Fibroblast of pulmonary artery (primary cell): ENCODE measurements around the gene GATA3.
"Not testable (repeated sequence)": the region's sequence is repeated elsewhere in the genome, so short reads cannot be mapped to it uniquely, and the experiment has no call there.

Experiments
- DNase-seq: peaks from one replicate; pipeline ENCODE4 v3.0.0-alpha.2; 2010; ENCODE audit warnings: low read depth
- H3K4me3 ChIP-seq: replicated peaks from 2 replicates; pipeline ENCODE4 v1.5.1; 2011; ENCODE audit warnings: low read depth, mild to moderate bottlenecking, control low read depth, low read length, moderate library complexity
- TF ChIP-seq, protein P1 (sequence below): IDR thresholded peaks from 2 replicates; pipeline ENCODE4 v1.5.1; 2011; ENCODE audit warnings: mild to moderate bottlenecking, control low read depth, low read length, inconsistent platforms; ENCODE audit errors: missing control alignments

The GATA3 gene

DNA sequence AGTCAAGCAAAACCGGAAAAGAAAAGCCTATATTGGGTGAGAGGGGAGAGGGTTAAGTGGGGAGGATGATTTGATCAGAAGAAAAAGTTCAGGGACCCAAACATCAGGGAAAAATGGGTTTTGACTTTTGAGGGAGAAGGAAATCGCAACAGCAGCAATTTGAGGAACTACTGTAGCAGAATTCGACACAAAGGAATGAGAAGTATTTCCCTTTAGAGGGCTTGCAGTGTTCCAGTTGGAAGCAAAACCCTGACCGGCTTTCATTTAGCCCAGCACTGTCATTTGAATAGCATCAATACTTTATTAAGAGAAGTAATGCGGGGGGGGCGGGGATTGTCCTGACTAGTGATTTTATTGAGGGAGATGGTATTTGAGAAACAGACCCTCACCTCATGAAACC lies 37.2 kb upstream of the GATA3 start:
- H3K4me3 ChIP-seq: no peak overlapping the region
- TF ChIP-seq, protein P1, sequence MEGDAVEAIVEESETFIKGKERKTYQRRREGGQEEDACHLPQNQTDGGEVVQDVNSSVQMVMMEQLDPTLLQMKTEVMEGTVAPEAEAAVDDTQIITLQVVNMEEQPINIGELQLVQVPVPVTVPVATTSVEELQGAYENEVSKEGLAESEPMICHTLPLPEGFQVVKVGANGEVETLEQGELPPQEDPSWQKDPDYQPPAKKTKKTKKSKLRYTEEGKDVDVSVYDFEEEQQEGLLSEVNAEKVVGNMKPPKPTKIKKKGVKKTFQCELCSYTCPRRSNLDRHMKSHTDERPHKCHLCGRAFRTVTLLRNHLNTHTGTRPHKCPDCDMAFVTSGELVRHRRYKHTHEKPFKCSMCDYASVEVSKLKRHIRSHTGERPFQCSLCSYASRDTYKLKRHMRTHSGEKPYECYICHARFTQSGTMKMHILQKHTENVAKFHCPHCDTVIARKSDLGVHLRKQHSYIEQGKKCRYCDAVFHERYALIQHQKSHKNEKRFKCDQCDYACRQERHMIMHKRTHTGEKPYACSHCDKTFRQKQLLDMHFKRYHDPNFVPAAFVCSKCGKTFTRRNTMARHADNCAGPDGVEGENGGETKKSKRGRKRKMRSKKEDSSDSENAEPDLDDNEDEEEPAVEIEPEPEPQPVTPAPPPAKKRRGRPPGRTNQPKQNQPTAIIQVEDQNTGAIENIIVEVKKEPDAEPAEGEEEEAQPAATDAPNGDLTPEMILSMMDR: no peak
- peak; percentile 40 for DNase-seq

DNA sequence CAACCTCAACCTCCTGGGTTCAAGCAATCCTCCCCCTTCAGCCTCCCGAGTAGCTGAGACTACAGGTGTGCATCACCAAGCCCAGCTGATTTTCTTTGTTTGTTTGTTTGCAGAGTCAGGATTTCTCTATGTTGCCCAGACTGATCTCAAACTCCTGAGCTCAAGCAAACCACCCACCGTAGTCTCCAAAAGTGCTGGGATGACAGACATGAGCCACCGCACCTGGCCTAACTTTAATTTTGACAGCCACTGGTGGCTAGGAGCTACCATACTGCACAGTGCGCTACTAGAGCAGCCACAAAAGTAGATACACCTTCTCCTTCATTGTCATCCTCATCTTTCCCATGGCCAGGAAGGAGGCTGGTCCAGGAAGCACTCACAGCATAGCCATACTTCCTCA lies 31.2 kb upstream of the GATA3 start:
- no peak overlapping the region for H3K4me3 ChIP-seq
- DNase-seq: no peak
- TF ChIP-seq, protein P1: no peak

DNA sequence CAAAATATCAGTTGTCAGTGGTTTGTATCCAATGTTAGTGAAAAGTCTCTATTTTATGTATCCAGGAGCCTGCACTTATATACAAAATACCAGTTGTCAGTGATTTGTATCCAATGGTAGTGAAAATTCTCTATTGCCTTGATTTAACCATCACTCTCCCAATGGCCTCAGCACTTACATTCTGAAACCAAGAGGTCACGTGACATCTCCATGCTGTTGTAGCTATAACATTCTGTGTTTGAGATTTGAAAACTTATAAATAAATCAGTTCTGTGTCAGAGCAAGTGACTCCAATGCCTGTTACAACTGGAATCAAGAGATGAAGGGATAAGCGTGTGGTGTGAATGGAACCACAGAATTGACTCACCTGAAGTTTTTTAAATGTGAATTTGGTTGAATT lies 30.6 kb upstream of the GATA3 start:
- DNase-seq: no peak
- no peak overlapping the region for H3K4me3 ChIP-seq
- TF ChIP-seq, protein P1: no peak

DNA sequence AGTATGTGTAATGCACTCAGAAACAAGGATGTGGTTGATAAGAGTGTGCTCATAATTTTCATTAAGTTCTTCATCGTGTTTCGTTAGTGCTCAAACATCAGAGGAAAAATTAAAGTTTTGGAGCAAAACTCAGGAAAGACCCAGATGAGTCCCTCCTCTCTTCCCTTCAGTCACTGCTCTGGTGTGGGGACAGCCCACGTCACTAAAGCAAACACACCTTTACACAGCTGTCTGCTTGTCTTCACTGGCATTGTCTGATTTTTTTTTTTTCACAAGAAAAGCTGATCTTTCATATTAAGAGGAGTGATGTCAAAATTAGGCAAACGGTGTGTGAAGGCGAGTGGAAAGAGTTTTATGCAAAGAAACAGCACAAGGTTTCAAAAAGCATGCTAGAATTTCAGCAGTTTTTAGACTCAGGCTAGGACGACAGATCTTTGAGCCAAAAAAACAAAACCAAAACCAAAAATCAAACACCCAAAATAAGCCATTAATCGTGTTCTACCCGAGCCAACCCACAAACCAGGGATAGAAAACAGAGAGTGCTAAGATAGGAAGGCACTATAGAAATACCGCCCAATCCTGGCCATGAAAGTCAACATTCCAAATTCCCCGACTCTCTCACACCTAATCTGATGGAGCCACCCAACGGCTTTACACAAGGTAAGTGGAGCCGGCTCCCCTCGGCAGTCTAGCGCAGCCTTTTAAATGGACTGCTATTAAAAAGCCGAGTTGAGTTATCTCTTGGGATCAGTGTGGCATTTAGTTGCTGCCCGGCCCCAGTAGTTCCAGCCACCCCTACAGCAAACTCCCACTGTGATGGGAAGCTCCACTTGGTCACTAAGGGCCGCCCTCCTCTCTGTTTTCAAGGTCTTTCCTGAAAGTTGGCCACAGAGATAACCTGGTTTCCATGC lies 27.9 kb upstream of the GATA3 start:
- TF ChIP-seq, protein P1: no peak
- no peak for DNase-seq
- H3K4me3 ChIP-seq: no peak overlapping the region

DNA sequence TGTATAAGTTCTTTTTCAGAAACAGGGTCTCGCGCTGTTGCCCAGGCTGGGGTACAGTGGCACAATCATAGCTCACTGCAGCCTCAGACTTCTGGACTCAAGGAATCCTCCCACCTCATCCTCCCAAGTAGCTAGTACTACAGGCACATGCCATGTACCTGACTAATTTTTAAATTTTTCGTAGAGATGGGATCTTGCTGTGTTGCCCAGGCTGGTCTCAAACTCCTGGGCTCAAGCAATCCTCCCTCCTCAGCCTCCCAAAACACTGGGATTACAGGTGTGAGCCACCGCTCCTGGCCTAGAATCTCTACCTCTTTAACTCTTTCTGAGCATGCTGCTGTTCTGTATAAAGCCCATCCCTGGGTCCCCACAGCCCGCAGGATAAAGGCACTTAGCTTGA lies 23.3 kb upstream of the GATA3 start:
- H3K4me3 ChIP-seq, DNase-seq: not testable (repeated sequence)

DNA sequence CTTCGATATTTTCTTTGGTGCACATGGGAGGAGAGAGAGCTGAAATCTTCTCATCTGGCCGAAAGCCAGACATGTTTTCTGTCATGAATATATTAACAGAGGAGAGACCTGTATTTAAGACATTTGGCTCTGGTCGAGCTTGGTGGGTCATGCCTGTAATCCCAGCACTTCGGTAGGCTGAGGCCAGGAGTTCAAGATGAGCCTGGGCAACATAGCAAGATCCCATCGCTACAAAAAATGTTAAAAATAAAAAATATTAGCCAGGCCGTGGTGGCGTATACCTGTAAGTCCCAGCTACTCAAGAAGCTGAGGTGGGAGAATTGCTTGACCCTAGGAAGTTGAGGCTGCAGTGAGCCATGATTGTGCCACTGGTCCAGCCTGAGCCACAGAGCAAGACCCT lies 21.9 kb upstream of the GATA3 start:
- TF ChIP-seq, protein P1: no peak
- H3K4me3 ChIP-seq: no peak overlapping the region
- DNase-seq: no peak

DNA sequence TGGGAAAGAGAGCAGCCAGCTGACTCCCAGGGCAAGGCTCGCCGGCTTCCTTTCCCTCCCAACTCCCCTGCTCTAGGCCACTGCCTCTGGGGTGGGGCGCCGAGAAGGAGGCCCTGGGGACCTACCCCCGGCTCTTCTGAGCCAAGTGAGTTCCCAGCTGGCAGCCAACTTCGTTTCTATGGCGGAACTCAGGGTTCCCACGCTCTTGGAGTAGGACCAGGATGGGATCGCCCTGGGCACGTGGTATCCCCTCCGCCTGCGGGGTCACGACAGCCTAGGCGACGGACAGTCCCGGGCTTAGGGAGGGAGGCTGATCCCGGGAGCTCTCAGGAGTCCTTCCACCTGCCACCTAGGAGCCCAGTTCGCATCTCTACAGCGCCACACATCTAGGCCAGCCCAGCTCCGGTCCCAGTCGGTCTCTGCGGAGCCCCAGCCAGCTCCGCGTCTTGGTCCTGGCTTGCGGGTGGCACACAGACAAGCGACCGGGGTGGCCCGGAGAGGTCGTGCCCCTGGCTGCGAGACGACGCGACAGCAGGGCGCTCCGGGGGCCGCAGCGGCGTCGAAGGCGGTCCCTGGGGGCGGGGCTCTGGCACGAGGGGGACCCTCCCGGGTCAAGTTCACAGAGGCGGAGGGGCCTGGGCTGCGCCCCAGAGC lies 20.5 kb upstream of the GATA3 start:
- H3K4me3 ChIP-seq: no peak overlapping the region
- DNase-seq: no peak
- TF ChIP-seq, protein P1: no peak
